GM19395 (cell line): ENCODE data around the gene CAMP.
"Not testable (repeated sequence)": the region's sequence is repeated elsewhere in the genome, so short reads cannot be mapped to it uniquely, and the experiment has no call there.

Experiments
- ATAC-seq: cut with Tn5 transposase; IDR thresholded peaks from one replicate; pipeline ENCODE4 v1.9.1; 2021; ENCODE audit warnings: mild to moderate bottlenecking, moderate library complexity; ENCODE audit not compliant: unreplicated experiment

Gene CAMP

DNA sequence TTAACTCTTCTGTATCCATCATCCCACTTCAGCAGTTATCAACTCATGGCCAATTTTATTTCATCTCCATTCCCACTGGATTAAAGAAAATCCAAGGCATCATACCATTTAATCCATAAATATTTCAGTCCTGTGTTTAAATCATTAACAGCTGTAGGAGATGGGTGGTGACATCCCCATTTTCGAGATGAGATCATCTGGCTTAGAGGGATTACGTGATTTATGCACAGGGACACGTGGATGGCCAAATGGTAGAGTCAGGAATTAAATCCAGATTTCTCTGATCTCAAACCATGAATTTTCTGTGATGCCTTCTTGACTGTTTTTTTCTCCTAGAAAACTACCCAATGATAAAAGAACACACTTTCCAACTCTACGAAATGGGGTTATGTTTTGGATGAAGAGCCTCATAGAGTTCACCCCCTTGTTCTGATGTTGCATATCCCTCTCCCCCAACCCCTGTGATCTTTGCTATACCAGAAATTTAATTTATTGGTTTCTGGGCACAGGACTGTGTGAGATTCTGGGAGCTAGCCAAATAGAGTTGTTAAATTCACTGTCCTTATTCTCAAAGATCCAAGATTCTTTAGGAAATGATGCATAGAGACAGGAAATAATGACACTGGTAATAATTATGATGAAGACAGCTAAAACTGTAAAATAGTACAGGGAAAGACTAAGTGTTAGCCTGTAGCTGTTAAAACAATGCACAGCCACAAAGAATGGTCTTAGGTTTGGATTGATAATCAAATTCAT, 25.0 kb downstream of the CAMP start:
- no peak for ATAC-seq

DNA sequence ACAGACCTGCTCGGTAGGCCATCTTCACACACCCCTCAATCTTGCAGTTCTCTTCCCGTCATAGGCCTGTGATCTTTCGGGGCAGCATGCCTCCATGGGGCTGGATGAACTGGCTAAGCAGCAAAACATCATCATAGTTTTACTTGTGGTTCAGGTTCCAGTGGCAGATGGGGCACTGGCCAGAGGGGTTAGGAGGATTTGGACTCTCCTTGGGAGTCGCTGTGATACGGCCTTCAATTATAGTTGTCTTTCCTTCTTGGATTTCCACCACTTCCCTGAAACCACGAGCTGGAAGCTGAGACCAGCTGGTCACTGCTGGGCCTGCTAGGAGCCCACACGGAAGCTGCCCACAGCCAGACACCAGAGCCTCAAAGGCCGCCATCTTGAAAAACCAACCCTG, 33.3 kb downstream of the CAMP start:
- no peak for ATAC-seq

DNA sequence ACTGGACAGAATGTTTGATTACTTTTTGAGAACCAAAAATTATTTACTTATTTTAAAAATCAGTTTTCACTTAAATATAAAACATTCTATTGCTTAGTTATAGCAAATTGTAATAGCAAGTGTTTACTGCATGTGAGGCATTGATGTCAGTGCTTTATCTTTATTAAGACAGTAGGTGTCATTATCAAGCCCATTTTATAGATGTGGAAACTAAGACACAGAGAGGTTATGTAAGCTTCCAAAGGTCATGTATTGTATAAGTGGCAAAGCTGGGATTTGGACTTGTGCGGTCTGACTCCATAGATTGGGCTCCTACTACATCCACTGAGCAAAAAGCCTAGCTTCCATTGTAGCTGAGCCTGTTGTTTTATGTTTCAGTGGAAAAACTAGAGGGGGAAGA, 35.2 kb downstream of the CAMP start:
- no peak for ATAC-seq

DNA sequence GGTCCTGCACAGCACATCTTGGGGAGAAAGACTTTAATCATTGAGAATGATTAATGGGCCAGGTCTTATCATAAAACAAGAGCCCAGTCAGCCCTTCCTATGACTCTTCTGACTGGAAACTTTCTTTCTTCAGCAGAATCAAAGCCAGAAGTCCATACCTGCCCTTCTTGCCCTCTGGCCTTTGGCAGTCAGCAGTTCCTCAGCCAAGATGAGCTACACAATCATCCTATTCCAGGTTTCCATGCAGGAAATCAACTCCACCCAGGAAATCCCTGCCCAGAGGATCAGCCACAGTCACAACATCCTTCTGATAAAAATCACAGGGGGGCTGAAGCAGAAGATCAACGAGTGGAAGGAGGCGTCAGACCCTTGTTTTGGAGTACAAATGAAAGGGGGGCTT, 44.5 kb downstream of the CAMP start:
- no peak for ATAC-seq

DNA sequence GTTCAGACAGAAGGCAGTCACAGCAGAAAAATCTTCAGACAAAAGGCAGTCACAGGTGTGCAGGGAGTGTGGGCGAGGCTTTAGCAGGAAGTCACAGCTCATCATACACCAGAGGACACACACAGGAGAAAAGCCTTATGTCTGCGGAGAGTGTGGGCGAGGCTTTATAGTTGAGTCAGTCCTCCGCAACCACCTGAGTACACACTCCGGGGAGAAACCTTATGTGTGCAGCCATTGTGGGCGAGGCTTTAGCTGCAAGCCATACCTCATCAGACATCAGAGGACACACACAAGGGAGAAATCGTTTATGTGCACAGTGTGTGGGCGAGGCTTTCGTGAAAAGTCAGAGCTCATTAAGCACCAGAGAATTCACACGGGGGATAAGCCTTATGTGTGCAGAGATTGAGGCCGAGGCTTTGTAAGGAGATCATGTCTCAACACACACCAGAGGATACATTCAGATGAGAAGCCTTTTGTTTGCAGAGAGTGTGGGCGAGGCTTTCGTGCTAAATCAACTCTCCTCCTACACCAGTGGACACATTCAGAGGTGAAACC, 45.2 kb downstream of the CAMP start:
- ATAC-seq: no peak

DNA sequence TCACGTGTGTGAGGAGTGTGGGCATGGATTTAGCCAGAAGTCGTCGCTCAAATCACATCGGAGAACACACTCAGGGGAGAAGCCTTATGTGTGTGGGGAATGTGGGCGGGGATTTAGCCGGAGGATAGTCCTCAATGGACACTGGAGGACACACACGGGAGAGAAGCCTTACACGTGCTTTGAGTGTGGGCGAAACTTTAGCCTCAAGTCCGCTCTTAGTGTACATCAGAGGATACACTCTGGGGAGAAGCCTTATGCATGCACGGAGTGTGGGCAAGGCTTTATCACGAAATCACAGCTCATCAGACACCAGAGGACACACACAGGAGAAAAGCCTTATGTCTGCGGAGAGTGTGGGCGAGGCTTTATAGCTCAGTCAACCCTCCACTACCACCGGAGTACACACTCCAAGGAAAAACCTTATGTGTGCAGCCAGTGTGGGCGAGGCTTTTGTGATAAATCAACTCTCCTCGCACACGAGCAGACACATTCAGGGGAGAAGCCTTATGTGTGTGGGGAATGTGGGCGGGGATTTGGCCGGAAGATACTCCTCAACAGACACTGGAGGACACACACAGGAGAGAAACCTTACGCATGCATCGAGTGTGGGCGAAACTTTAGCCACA, 45.8 kb downstream of the CAMP start:
- no peak for ATAC-seq

DNA sequence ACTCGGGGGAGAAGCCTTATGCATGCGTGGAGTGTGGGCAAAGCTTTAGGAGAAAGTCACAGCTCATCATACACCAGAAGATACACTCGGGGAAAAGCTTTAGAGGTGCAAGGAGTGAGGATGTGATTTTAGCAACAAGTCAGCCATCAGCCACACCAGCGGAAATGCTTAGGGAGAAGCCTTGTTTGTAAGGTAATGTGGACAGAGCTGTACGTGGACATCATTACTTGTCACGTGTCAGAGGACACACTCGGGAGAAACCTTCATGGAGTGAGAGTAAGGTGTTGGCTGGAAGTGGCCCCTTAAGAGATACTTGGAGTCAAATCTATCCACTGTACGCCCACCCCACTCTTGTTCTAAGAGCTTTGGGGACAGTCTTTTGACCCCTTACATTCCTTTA, 46.3 kb downstream of the CAMP start:
- ATAC-seq: no peak

DNA sequence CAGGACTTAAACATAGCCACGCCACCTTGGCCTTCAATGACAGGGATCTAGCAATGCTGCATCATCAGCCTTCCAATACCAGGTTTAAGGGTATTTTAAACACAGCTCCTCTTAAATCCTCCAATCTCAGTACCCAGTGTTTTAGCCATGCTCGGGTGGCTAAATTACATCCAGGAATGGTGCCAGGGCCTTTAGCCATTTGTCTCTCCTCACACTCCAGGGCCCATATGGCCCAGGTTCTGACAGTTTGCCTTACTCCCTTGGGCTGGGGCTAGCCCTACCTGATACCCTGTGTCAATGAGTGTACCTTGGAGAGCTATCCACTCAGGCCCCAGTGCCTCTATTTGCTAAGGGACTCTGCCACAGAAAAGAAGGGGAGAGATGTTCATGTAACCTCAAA, 47.0 kb downstream of the CAMP start:
- ATAC-seq: no peak

DNA sequence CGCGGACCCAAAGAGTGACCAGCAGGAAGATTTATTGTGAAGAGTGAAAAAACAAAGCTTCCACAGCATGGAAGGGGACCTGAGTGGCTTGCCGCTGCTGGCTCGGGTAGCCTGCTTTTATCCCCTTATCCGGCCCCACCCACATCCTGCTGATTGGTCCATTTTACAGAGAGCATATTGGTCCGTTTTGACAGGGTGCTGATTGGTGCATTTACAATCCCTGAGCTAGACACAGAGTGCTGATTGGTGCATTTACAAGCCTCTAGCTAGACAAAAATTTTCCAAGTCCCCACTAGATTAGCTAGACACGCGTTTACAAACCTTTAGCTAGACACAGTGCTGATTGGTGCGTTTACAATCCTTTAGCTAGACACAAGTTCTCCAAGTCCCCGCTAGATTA, 47.9 kb downstream of the CAMP start:
- ATAC-seq: not testable (repeated sequence)

DNA sequence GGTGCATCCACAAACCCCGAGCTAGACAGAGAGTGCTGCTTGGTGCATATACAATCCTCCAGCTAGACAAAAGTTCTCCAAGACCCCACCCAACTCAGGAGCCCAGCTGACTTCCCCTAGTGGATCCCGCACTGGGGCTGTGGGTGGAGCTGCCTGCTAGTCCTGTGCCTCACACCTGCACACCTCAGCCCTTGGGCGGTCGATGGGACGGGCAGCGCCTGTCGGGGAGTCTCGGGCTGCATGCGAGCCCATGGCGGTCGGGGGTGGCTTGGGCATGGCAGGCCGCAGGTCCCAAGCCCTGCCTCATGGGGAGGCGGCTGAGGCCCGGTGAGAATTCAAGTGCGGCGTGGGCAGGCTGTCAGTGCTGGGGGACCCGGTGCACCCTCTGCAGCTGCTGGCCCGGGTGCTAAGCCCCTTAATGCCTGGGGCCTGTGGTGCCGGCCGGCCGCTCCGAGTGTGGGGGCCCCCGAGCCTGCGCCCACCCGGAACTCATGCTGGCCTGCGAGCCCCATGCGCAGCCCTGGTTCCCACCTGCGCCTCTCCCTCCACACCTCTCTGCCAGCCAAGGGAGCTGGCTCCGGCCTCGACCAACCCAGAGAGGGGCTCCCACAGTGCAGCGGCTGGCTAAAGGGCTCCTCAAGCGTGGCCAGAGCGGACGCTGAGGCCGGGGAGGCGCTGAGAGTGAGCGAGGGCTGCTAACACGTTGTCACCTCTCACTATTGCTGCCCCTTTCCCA, 48.6 kb downstream of the CAMP start:
- no peak for ATAC-seq

DNA sequence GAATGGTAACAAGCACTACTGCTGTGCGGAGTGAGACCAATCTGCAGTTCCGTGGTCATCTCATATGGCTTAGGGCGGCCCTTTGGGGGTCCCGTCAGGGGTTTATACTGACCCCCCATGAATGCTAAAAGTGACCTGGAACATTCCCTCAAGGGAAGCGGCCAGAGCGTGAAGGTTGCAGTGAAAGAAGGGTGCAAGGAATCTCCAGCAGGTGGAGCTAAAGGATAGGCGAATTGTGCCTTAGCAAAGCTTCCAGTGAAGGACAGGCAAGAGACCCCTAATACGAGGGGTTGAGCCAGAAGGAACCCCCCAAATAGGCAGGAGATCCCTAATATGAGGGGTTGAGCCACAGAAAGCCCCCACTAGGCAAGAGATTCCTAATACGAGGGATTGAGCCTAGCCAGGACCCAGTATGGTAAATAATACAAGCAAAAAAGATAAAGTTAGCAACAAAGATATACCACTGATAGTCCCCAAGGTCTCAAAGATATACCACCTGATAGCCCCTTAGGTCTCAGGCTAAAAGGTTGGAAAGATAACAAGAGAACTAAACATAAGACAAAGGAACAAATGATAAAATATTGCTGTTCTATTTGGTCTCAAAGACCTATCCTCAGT, 50.4 kb downstream of the CAMP start:
- ATAC-seq: no peak

DNA sequence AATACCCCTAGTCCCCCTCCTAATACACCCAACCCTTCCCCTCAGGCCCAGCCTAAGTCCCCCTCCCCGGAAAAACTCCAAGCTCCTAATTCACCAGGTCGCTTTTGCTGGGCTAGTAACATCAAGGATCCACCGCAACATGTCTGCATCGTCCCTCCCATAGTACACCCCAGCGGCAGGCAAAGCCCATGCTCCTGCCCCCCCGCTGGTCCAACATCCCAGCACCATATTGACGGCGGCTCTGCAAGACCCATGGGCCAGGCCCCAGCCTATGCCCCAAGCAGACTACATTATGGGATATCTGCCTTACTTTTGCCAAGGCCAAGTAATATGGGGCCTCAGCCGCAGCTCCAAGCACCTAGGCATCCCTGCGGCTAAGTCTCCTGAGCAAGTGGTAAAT, 51.2 kb downstream of the CAMP start:
- ATAC-seq: no peak
